Esophagus muscularis mucosa (tissue), 4 donors: Measurements from ENCODE around the gene HPRT1. TPM values are rescaled to one million over a fixed set of nuclear protein-coding genes. Genes with fewer than 3 reads are reported as not detected.

ENCODE experiments used
- DNase-seq: peaks from one replicate; pipeline ENCODE4 v3.0.0-alpha.2; 2017; ENCODE audit errors: extremely low spot score
- H3K27ac ChIP-seq, 4 donors: fragments of 200-600 bp; sonication (generic); replicated peaks in 1 of 4; 1 replicate in 3 of 4; 2 replicates in 1 of 4; pipeline ENCODE4 v1.5.1; 2016 to 2019; ENCODE audit warnings: mild to moderate bottlenecking in 1 of 4
- H3K27me3 ChIP-seq, 4 donors: fragments of 200-600 bp; sonication (generic); one replicate each; pipeline versions ENCODE4 v1.5.1 to v1.6.0; 2016 to 2019
- H3K36me3 ChIP-seq, 4 donors: fragments of 200-600 bp; sonication (generic); one replicate each; pipeline ENCODE4 v1.5.1; 2016 to 2019
- H3K4me1 ChIP-seq, 4 donors: fragments of 200-600 bp; sonication (generic); one replicate each; pipeline ENCODE4 v1.5.1; 2016 to 2019
- H3K4me3 ChIP-seq, 4 donors: fragments of 200-600 bp; sonication (generic); 1 replicate in 2 of 4; 2 replicates in 2 of 4; pipeline ENCODE4 v1.5.1; 2016 to 2019; ENCODE audit warnings: mild to moderate bottlenecking in 4 of 4, moderate library complexity in 1 of 4
- H3K9me3 ChIP-seq, 4 donors: fragments of 200-600 bp; sonication (generic); 1 replicate in 3 of 4; 2 replicates in 1 of 4; pipeline ENCODE4 v1.5.1; 2016 to 2019
- EP300 ChIP-seq: sonication (generic); formaldehyde crosslinking; IDR thresholded peaks from one replicate; pipeline ENCODE4 v1.6.1; 2017; ENCODE audit warnings: antibody characterized with exemption
- POLR2A ChIP-seq: fragments of 450-650 bp; IDR thresholded peaks from one replicate; pipeline ENCODE4 v1.6.1; 2017; ENCODE audit warnings: antibody characterized with exemption, moderate library complexity, mild to moderate bottlenecking, low read depth
- POLR2AphosphoS5 ChIP-seq, 2 donors: sonication (generic); formaldehyde crosslinking; IDR thresholded peaks; one replicate each; pipeline ENCODE4 v1.6.1; 2017; ENCODE audit warnings: antibody characterized with exemption in 2 of 2
- WGBS: methylation state at CpG from one replicate; pipeline ENCODE4 v1.1.5; 2018; 5-methylcytosine and 5-hydroxymethylcytosine counted together
- intact Hi-C: fragments of 100-400 bp; cut with DNase I; formaldehyde crosslinking; loops from one replicate; pipeline ENCODE4 v1.15.1; 2023
- total RNA-seq, 4 donors: library from RNA; depleted of rRNA; stranded (reverse); fragments of >200 nt; gene quantifications; one replicate each; pipeline versions ENCODE4 v1.1.0 to v1.2.1, GENCODE V29; 2016
- TF ChIP-seq, protein P1 (sequence below), 3 experiments: fragments of 200-600 bp in 2 of 3; fragments of 450-650 bp in 1 of 3; sonication (generic) in 2 of 3; IDR thresholded peaks; one replicate each; pipeline ENCODE4 v1.5.1; 2017 to 2019; ENCODE audit warnings: antibody characterized with exemption in 3 of 3, mild to moderate bottlenecking in 2 of 3, moderate library complexity in 1 of 3

Gene HPRT1, protein sequence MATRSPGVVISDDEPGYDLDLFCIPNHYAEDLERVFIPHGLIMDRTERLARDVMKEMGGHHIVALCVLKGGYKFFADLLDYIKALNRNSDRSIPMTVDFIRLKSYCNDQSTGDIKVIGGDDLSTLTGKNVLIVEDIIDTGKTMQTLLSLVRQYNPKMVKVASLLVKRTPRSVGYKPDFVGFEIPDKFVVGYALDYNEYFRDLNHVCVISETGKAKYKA
- 10 to 100 TPM in 2 of 4 donors, 1 to 10 TPM in 2; 5.8 to 10.8 (median 9.2) TPM for total RNA-seq

DNA sequence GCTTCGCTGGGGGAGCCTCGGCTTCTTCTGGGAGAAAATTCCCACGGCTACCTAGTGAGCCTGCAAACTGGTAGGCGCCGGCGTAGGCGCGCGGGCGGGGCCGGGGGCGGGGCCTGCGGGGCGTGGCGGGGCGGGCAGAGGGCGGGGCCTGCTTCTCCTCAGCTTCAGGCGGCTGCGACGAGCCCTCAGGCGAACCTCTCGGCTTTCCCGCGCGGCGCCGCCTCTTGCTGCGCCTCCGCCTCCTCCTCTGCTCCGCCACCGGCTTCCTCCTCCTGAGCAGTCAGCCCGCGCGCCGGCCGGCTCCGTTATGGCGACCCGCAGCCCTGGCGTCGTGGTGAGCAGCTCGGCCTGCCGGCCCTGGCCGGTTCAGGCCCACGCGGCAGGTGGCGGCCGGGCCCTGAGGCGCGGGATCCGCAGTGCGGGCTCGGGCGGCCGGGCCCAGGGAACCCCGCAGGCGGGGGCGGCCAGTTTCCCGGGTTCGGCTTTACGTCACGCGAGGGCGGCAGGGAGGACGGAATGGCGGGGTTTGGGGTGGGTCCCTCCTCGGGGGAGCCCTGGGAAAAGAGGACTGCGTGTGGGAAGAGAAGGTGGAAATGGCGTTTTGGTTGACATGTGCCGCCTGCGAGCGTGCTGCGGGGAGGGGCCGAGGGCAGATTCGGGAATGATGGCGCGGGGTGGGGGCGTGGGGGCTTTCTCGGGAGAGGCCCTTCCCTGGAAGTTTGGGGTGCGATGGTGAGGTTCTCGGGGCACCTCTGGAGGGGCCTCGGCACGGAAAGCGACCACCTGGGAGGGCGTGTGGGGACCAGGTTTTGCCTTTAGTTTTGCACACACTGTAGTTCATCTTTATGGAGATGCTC lies at the start of gene HPRT1:
TSS of gene HPRT1 (plus strand) at position 161 of the 857 bp plus-strand sequence. CDS start at position 308, 147 bp downstream.
- H3K4me3 ChIP-seq = peak within 1 kb of the TSS; percentile 68 to 83 (median 72)
- H3K4me1 ChIP-seq = peaks cover 0 to 14% (median 4%) of the 10 kb centered on the region in 4 donors
- peak within 1 kb of the TSS; percentile 81 to 91 (median 86) for H3K27ac ChIP-seq
- no peaks in the 10 kb centered on the region for H3K9me3 ChIP-seq
- intact Hi-C loops = no loop called here
- H3K27me3 ChIP-seq = no peaks in the 10 kb centered on the region
- peak; percentile 23 to 70 for TF ChIP-seq POLR2AphosphoS5 (IDR thresholded peaks at IDR 0.05)
- TF ChIP-seq EP300 = no peak
- no peak for TF ChIP-seq POLR2A
- H3K36me3 ChIP-seq = no peaks in the 10 kb centered on the region
- peak; percentile 92 for DNase-seq
- 58% methylated on average over 23 of the region's 85 CpGs for WGBS

DNA sequence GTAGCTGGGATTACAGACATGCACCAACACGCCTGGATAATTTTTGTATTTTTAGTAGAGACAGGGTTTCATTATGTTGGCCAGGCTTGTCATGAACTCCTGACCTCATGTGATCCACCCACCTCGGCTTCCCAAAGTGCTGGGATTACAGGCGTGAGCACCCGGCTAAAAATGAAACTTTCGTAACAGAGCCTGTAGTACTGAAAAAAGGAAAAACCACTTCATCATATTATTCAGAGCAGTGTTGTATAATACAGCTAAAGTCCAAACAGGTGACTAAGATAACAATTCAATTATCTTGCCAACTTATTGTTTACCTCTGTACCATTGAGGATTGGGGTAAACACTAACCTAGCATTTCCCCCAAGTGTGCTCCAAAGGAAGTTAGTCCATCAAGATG lies 43.9 kb upstream of the HPRT1 start:
- 75% methylated on average over 5 of the region's 5 CpGs for WGBS
- TF ChIP-seq, protein P1, sequence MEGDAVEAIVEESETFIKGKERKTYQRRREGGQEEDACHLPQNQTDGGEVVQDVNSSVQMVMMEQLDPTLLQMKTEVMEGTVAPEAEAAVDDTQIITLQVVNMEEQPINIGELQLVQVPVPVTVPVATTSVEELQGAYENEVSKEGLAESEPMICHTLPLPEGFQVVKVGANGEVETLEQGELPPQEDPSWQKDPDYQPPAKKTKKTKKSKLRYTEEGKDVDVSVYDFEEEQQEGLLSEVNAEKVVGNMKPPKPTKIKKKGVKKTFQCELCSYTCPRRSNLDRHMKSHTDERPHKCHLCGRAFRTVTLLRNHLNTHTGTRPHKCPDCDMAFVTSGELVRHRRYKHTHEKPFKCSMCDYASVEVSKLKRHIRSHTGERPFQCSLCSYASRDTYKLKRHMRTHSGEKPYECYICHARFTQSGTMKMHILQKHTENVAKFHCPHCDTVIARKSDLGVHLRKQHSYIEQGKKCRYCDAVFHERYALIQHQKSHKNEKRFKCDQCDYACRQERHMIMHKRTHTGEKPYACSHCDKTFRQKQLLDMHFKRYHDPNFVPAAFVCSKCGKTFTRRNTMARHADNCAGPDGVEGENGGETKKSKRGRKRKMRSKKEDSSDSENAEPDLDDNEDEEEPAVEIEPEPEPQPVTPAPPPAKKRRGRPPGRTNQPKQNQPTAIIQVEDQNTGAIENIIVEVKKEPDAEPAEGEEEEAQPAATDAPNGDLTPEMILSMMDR (IDR thresholded peaks at IDR 0.05) = no peak
- TF ChIP-seq POLR2A (no peak), POLR2AphosphoS5 (IDR thresholded peaks at IDR 0.05) (no peak), EP300 (no peak)
- Histone ChIP-seq H3K36me3 (peaks cover 0 to 47% (median 10%) of the 10 kb centered on the region in 4 donors), H3K9me3 (no peaks in the 10 kb centered on the region), H3K27me3 (no peaks in the 10 kb centered on the region), H3K4me1 (no peaks in the 10 kb centered on the region), H3K4me3 (no peak overlapping the region), H3K27ac (no peak overlapping the region)
- intact Hi-C loops = no loop called here
- no peak for DNase-seq

DNA sequence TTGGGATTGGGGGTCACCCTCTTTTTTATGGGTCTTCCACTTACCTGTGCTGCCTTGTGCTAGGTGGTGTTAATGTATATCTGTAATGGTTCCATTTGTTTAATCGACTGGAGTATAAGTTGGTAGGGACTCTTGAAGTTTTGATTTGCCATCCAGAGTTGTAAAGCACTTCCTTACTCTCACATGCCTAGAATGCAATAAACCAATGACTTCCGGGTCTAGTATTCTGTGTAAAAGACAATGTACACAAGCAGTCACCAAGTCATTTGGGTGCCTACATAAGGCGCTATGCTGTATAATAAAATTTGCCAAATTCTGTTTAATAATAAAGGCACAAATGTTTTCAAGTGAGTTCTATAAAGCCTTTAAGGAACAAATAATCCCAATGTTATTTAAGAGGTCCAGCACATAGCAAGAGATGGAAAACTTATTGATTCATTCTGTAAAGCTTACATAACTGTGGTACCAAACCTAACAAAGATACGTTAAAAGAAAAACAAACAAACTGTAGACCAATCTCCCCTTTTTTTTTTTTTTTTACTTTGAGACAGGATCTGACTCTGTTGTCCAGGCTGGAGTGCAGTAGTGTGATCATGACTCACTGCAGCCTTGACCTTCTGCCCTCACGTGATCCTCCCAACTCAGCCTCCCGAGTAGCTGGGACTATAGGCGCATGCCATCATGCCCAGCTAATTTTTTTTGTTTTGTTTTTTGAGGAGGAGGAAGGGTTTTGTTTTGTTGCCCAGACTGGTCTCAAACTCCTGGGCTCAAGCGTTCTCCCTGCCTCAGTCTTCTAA lies 41.5 kb upstream of the HPRT1 start:
- no peaks in the 10 kb centered on the region for H3K27me3 ChIP-seq
- peaks cover 0 to 47% (median 10%) of the 10 kb centered on the region in 4 donors for H3K36me3 ChIP-seq
- H3K27ac ChIP-seq = no peak overlapping the region
- H3K9me3 ChIP-seq = no peaks in the 10 kb centered on the region
- intact Hi-C loops = no loop called here
- no peak overlapping the region for H3K4me3 ChIP-seq
- no peak for DNase-seq
- WGBS = 83% methylated on average over 8 of the region's 8 CpGs
- TF ChIP-seq, protein P1 (IDR thresholded peaks at IDR 0.05) = no peak
- TF ChIP-seq POLR2AphosphoS5 (IDR thresholded peaks at IDR 0.05) (no peak), POLR2A (no peak), EP300 (no peak)
- no peaks in the 10 kb centered on the region for H3K4me1 ChIP-seq

DNA sequence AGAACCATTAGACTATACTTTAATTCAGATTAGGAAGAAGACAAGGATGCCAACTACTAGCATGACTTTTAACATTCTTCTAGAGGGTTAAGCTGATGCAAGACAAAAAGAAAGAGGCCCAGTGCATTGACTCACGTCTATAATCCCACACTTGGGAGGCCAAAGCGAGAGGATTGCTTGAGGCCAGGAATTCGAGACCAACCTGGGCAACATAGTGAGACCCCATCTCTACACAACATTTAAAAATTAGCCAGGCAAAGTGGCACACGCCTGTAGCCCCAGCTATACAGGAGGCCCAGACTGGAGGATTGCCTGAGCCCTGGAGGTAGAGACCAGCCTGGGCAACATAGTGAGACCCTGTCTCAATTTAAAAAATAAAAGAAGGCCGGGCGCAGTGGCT lies 40.2 kb upstream of the HPRT1 start:
- intact Hi-C loops = no loop called here
- 85% methylated on average over 6 of the region's 6 CpGs for WGBS
- Histone ChIP-seq H3K4me1 (no peaks in the 10 kb centered on the region), H3K27me3 (no peaks in the 10 kb centered on the region), H3K4me3 (no peak overlapping the region), H3K27ac (no peak overlapping the region), H3K9me3 (no peaks in the 10 kb centered on the region), H3K36me3 (peaks cover 0 to 47% (median 10%) of the 10 kb centered on the region in 4 donors)
- TF ChIP-seq EP300 = no peak
- TF ChIP-seq, protein P1 (IDR thresholded peaks at IDR 0.05) = no peak
- no peak for TF ChIP-seq POLR2A
- no peak for TF ChIP-seq POLR2AphosphoS5 (IDR thresholded peaks at IDR 0.05)
- no peak for DNase-seq
